ENCODE results near the gene JMJD1C.
"Not testable (repeated sequence)": the region's sequence is repeated elsewhere in the genome, so short reads cannot be mapped to it uniquely, and the experiment has no call there.

Gene JMJD1C

GRCh38 chr10:63409465-63410027 lies 56.2 kb downstream of the JMJD1C start:
- DNase-seq (ENCODE audit: low read depth): no peak

- no peak for DNase-seq (ENCODE audit: low read depth)
Measured at GRCh38 chr10:63407136-63407662, 58.6 kb downstream of the JMJD1C start.

- peak; percentile 31 for DNase-seq (ENCODE audit: low read depth)
Measured at GRCh38 chr10:63396133-63396761, 69.5 kb downstream of the JMJD1C start.

GRCh38 chr10:63393050-63393449 lies 72.7 kb downstream of the JMJD1C start:
- no peak for DNase-seq (ENCODE audit: low read depth)

GRCh38 chr10:63392224-63392623 lies 73.6 kb downstream of the JMJD1C start:
- no peak for DNase-seq (ENCODE audit: low read depth)

- no peak for DNase-seq (ENCODE audit: low read depth)
Measured at GRCh38 chr10:63391812-63392211, 74.0 kb downstream of the JMJD1C start.

GRCh38 chr10:63390521-63390920 lies 75.3 kb downstream of the JMJD1C start:
- DNase-seq (ENCODE audit: low read depth): no peak

- no peak for DNase-seq (ENCODE audit: low read depth)
Measured at GRCh38 chr10:63388421-63389031, 77.3 kb downstream of the JMJD1C start.

- DNase-seq (ENCODE audit: low read depth): no peak
Measured at GRCh38 chr10:63385254-63385653, 80.5 kb downstream of the JMJD1C start.

GRCh38 chr10:63384675-63385074 lies 81.1 kb downstream of the JMJD1C start:
- DNase-seq (ENCODE audit: low read depth): no peak

- no peak for DNase-seq (ENCODE audit: low read depth)
Measured at GRCh38 chr10:63384001-63384400, 81.8 kb downstream of the JMJD1C start.

GRCh38 chr10:63383141-63383540 lies 82.6 kb downstream of the JMJD1C start:
- DNase-seq (ENCODE audit: low read depth): no peak

GRCh38 chr10:63382066-63382465 lies 83.7 kb downstream of the JMJD1C start:
- DNase-seq (ENCODE audit: low read depth): no peak

- DNase-seq (ENCODE audit: low read depth): not testable (repeated sequence)
Measured at GRCh38 chr10:63377305-63377661, 88.5 kb downstream of the JMJD1C start.

- DNase-seq (ENCODE audit: low read depth): peak; percentile 64
Measured at GRCh38 chr10:63376560-63377304, 89.0 kb downstream of the JMJD1C start.

GRCh38 chr10:63375859-63376258 lies 89.9 kb downstream of the JMJD1C start:
- peak; percentile 65 for DNase-seq (ENCODE audit: low read depth)

- DNase-seq (ENCODE audit: low read depth): no peak
Measured at GRCh38 chr10:63375458-63375857, 90.3 kb downstream of the JMJD1C start.

- no peak for DNase-seq (ENCODE audit: low read depth)
Measured at GRCh38 chr10:63374991-63375390, 90.8 kb downstream of the JMJD1C start.

- DNase-seq (ENCODE audit: low read depth): no peak
Measured at GRCh38 chr10:63373176-63373575, 92.6 kb downstream of the JMJD1C start.

- no peak for DNase-seq (ENCODE audit: low read depth)
Measured at GRCh38 chr10:63369711-63370110, 96.1 kb downstream of the JMJD1C start.

- no peak for DNase-seq (ENCODE audit: low read depth)
Measured at GRCh38 chr10:63368365-63368764, 97.4 kb downstream of the JMJD1C start.

- DNase-seq (ENCODE audit: low read depth): no peak
Measured at GRCh38 chr10:63366933-63367332, 98.8 kb downstream of the JMJD1C start.
